ENCODE data around the gene ITGA11. TPM values are rescaled to one million over a fixed set of nuclear protein-coding genes. Genes with fewer than 3 reads are reported as not detected.

The ITGA11 gene
- total RNA-seq, 4 donors from 2014 or later: 3.3 to 15.8 (median 8.6) TPM

- intact Hi-C loops (cut with DNase I): no loop called here
- Histone ChIP-seq H3K27me3 (peaks cover 0 to 9% (median 0%) of the 10 kb centered on the region in 4 donors), H3K9me3 (no peaks in the 10 kb centered on the region), H3K4me3 (no peak overlapping the region), H3K4me1 (peaks cover 42 to 73% (median 53%) of the 10 kb centered on the region in 4 donors), H3K36me3 (no peaks in the 10 kb centered on the region), H3K27ac (replicated peaks in 1 of 4) (peak overlapping the region; percentile 31 to 64 (median 36))
- DNase-seq (ENCODE audit: extremely low spot score): no peak
- TF ChIP-seq EP300 (IDR thresholded peaks at IDR 0.05) (no peak), POLR2AphosphoS5 (IDR thresholded peaks at IDR 0.05) (no peak), POLR2A (IDR thresholded peaks at IDR 0.05; ENCODE audit: low read depth) (no peak)
- TF ChIP-seq, protein P1, sequence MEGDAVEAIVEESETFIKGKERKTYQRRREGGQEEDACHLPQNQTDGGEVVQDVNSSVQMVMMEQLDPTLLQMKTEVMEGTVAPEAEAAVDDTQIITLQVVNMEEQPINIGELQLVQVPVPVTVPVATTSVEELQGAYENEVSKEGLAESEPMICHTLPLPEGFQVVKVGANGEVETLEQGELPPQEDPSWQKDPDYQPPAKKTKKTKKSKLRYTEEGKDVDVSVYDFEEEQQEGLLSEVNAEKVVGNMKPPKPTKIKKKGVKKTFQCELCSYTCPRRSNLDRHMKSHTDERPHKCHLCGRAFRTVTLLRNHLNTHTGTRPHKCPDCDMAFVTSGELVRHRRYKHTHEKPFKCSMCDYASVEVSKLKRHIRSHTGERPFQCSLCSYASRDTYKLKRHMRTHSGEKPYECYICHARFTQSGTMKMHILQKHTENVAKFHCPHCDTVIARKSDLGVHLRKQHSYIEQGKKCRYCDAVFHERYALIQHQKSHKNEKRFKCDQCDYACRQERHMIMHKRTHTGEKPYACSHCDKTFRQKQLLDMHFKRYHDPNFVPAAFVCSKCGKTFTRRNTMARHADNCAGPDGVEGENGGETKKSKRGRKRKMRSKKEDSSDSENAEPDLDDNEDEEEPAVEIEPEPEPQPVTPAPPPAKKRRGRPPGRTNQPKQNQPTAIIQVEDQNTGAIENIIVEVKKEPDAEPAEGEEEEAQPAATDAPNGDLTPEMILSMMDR (IDR thresholded peaks at IDR 0.05): no peak
- 51% methylated on average over 7 of the region's 7 CpGs for WGBS
These were observed 67.8 kb downstream of the ITGA11 start for GRCh38 chr15:68364028-68364659.

DNA sequence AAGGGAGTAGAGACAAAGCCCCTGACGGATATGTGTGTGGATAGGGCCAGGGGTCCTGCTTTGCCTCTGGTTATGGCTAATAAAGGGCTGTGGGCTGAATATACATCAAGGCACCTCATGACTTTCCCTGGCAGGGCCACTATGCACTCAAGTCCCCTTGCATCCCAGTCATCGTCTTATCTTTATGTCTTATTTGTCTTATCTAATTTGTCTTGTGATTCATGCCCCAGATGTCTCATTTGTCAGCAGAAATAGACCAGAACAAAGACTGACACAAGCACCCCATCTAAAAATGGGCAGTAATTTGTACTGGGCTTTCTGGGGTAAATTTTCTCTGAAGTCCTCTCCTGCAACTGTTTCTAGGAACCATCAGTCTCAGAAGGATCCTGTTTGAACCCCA lies 68.6 kb downstream of the ITGA11 start:
- Histone ChIP-seq H3K27ac (replicated peaks in 1 of 4) (peak overlapping the region in 1 of 4 donors; percentile 64), H3K4me1 (peaks cover 42 to 67% (median 45%) of the 10 kb centered on the region in 4 donors), H3K4me3 (no peak overlapping the region)

DNA sequence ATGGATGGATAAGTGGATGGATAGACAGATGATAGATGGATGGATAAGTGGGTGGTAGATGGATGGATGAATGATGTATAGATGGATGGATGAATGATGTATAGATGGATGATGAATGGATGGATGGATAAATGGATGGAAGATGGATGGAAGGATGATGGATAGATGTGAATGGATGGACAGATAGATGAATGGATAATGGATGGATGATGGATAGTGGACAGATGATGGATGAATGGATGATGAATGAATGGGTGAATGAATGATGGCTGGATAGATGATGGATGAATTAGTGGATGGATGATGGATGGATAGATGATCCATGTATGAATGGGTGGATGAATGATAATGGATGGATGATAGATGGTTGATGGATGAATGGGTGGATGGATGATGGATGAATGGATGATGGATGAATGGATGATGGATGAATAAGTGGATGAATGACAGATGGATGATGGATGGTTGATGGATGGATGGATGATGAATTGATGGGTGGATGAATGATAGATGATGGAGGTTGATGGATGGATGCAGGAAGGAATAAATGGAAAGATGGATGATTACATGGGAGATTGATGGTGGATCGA lies 69.3 kb downstream of the ITGA11 start:
- 98% methylated on average over 1 of the region's 1 CpG for WGBS
- no peak overlapping the region for H3K27ac ChIP-seq (replicated peaks in 1 of 4)
- TF ChIP-seq EP300 (IDR thresholded peaks at IDR 0.05) (no peak), POLR2AphosphoS5 (IDR thresholded peaks at IDR 0.05) (no peak), POLR2A (IDR thresholded peaks at IDR 0.05; ENCODE audit: low read depth) (no peak)
- TF ChIP-seq, protein P1 (IDR thresholded peaks at IDR 0.05): no peak
- peaks cover 0 to 9% (median 0%) of the 10 kb centered on the region in 4 donors for H3K27me3 ChIP-seq
- DNase-seq (ENCODE audit: extremely low spot score): no peak
- intact Hi-C loops (cut with DNase I): no loop called here
- peaks cover 0 to under 1% (median 0%) of the 10 kb centered on the region in 4 donors for H3K36me3 ChIP-seq
- H3K4me1 ChIP-seq: peaks cover 37 to 60% (median 42%) of the 10 kb centered on the region in 4 donors
- peaks cover 0 to under 1% (median 0%) of the 10 kb centered on the region in 4 donors for H3K9me3 ChIP-seq
- H3K4me3 ChIP-seq: no peak overlapping the region

More for the DNA sequence above, 68.6 kb downstream of the ITGA11 start:
- DNase-seq (ENCODE audit: extremely low spot score): no peak
- Histone ChIP-seq H3K9me3 (no peaks in the 10 kb centered on the region), H3K36me3 (no peaks in the 10 kb centered on the region), H3K27me3 (peaks cover 0 to 9% (median 0%) of the 10 kb centered on the region in 4 donors)
- WGBS: 90% methylated on average over 2 of the region's 2 CpGs
- TF ChIP-seq, protein P1 (IDR thresholded peaks at IDR 0.05): no peak
- TF ChIP-seq EP300 (IDR thresholded peaks at IDR 0.05) (no peak), POLR2A (IDR thresholded peaks at IDR 0.05; ENCODE audit: low read depth) (no peak), POLR2AphosphoS5 (IDR thresholded peaks at IDR 0.05) (no peak)
- intact Hi-C loops (cut with DNase I): no loop called here

- Histone ChIP-seq H3K27ac (replicated peaks in 1 of 4) (no peak overlapping the region), H3K4me3 (no peak overlapping the region), H3K9me3 (peaks cover 0 to 15% (median 9%) of the 10 kb centered on the region in 4 donors), H3K36me3 (peaks cover 0 to 12% (median 0%) of the 10 kb centered on the region in 4 donors), H3K4me1 (peaks cover 25 to 48% (median 29%) of the 10 kb centered on the region in 4 donors), H3K27me3 (no peaks in the 10 kb centered on the region)
- TF ChIP-seq POLR2AphosphoS5 (IDR thresholded peaks at IDR 0.05) (no peak), POLR2A (IDR thresholded peaks at IDR 0.05; ENCODE audit: low read depth) (no peak), EP300 (IDR thresholded peaks at IDR 0.05) (no peak)
- TF ChIP-seq, protein P1 (IDR thresholded peaks at IDR 0.05): no peak
- DNase-seq (ENCODE audit: extremely low spot score): no peak
- intact Hi-C loops (cut with DNase I): no loop called here
- WGBS: 42% methylated on average over 8 of the region's 8 CpGs
These were observed 71.2 kb downstream of the ITGA11 start for GRCh38 chr15:68360721-68361120.
